ENCODE measurements around the gene BMPR1A. TPM values are rescaled to one million over a fixed set of nuclear protein-coding genes. Genes with fewer than 3 reads are reported as not detected.
"Not testable (repeated sequence)": the region's sequence is repeated elsewhere in the genome, so short reads cannot be mapped to it uniquely, and the experiment has no call there.

Gene BMPR1A
- polyA plus RNA-seq, 4 donors, result 64.3 to 89.4 (median 78.2) TPM

- DNase-seq (ENCODE audit: low read depth in 4 of 4, low spot score in 3 of 4), result no peak
Observed at GRCh38 chr10:86932674-86933073, 176.3 kb downstream of the BMPR1A start.

- DNase-seq (ENCODE audit: low read depth in 4 of 4, low spot score in 3 of 4), result not testable (repeated sequence)
Observed at GRCh38 chr10:86934162-86934711, 177.8 kb downstream of the BMPR1A start.

GRCh38 chr10:86936661-86937501 is 180.5 kb downstream of the BMPR1A start:
- DNase-seq (ENCODE audit: low read depth in 4 of 4, low spot score in 3 of 4), result no peak

- no peak for DNase-seq (ENCODE audit: low read depth in 4 of 4, low spot score in 3 of 4)
Observed at GRCh38 chr10:86937502-86938154, 181.2 kb downstream of the BMPR1A start.

GRCh38 chr10:86938260-86938659 is 181.8 kb downstream of the BMPR1A start:
- DNase-seq (ENCODE audit: low read depth in 4 of 4, low spot score in 3 of 4), result no peak

GRCh38 chr10:86940076-86940475 is 183.7 kb downstream of the BMPR1A start:
- not testable (repeated sequence) for DNase-seq (ENCODE audit: low read depth in 4 of 4, low spot score in 3 of 4)

GRCh38 chr10:86940677-86941076 is 184.3 kb downstream of the BMPR1A start:
- DNase-seq (ENCODE audit: low read depth in 4 of 4, low spot score in 3 of 4), result no peak

GRCh38 chr10:86941426-86941825 is 185.0 kb downstream of the BMPR1A start:
- DNase-seq (ENCODE audit: low read depth in 4 of 4, low spot score in 3 of 4), result no peak

GRCh38 chr10:86941991-86942421 is 185.6 kb downstream of the BMPR1A start:
- DNase-seq (ENCODE audit: low read depth in 4 of 4, low spot score in 3 of 4), result no peak

GRCh38 chr10:86942441-86943315 is 186.3 kb downstream of the BMPR1A start:
- no peak for DNase-seq (ENCODE audit: low read depth in 4 of 4, low spot score in 3 of 4)

- DNase-seq (ENCODE audit: low read depth in 4 of 4, low spot score in 3 of 4), result no peak
Observed at GRCh38 chr10:86943316-86944030, 187.1 kb downstream of the BMPR1A start.

- no peak for DNase-seq (ENCODE audit: low read depth in 4 of 4, low spot score in 3 of 4)
Observed at GRCh38 chr10:86944031-86944419, 187.6 kb downstream of the BMPR1A start.

GRCh38 chr10:86944471-86944870 is 188.1 kb downstream of the BMPR1A start:
- no peak for DNase-seq (ENCODE audit: low read depth in 4 of 4, low spot score in 3 of 4)

- DNase-seq (ENCODE audit: low read depth in 4 of 4, low spot score in 3 of 4), result no peak
Observed at GRCh38 chr10:86944907-86945306, 188.5 kb downstream of the BMPR1A start.

- DNase-seq (ENCODE audit: low read depth in 4 of 4, low spot score in 3 of 4), result no peak
Observed at GRCh38 chr10:86945361-86946212, 189.2 kb downstream of the BMPR1A start.

GRCh38 chr10:86946213-86947155 is 190.1 kb downstream of the BMPR1A start:
- DNase-seq (ENCODE audit: low read depth in 4 of 4, low spot score in 3 of 4), result no peak

GRCh38 chr10:86947806-86948205 is 191.4 kb downstream of the BMPR1A start:
- DNase-seq (ENCODE audit: low read depth in 4 of 4, low spot score in 3 of 4), result not testable (repeated sequence)

- DNase-seq (ENCODE audit: low read depth in 4 of 4, low spot score in 3 of 4), result no peak
Observed at GRCh38 chr10:86950349-86950748, 193.9 kb downstream of the BMPR1A start.
